Tibial nerve (tissue), 4 donors: Measurements from ENCODE around the gene RALBP1. TPM values are rescaled to one million over a fixed set of nuclear protein-coding genes. Genes with fewer than 3 reads are reported as not detected.

Source experiments
- DNase-seq, 2 donors: peaks; one replicate each; pipeline ENCODE4 v3.0.0-alpha.2; 2019; ENCODE audit warnings: low spot score in 2 of 2
- H3K27ac ChIP-seq, 4 donors: fragments of 200-600 bp; sonication (generic) in 3 of 4; one replicate each; pipeline ENCODE4 v1.5.1; 2017 to 2019; ENCODE audit warnings: mild to moderate bottlenecking in 1 of 4
- H3K27me3 ChIP-seq, 2 donors: fragments of 200-600 bp; sonication (generic) in 1 of 2; one replicate each; pipeline versions ENCODE4 v1.5.1 to v1.6.0; 2017 to 2019
- H3K36me3 ChIP-seq, 3 donors: fragments of 200-600 bp; sonication (generic); one replicate each; pipeline ENCODE4 v1.5.1; 2018 to 2019
- H3K4me1 ChIP-seq, 4 donors: fragments of 200-600 bp; sonication (generic) in 3 of 4; one replicate each; pipeline ENCODE4 v1.5.1; 2017 to 2019
- H3K4me3 ChIP-seq, 4 donors: fragments of 200-600 bp; sonication (generic) in 3 of 4; one replicate each; pipeline ENCODE4 v1.5.1; 2017 to 2019; ENCODE audit warnings: mild to moderate bottlenecking in 1 of 4, moderate library complexity in 1 of 4
- H3K9me3 ChIP-seq, 4 donors: fragments of 200-600 bp; sonication (generic) in 3 of 4; one replicate each; pipeline ENCODE4 v1.5.1; 2017 to 2019
- CTCF ChIP-seq, 5 experiments: fragments of 200-600 bp in 3 of 5; fragments of 450-650 bp in 2 of 5; sonication (generic) in 3 of 5; IDR thresholded peaks; one replicate each; pipeline ENCODE4 v1.5.1; 2016 to 2019; ENCODE audit warnings: antibody characterized with exemption in 5 of 5, mild to moderate bottlenecking in 3 of 5, moderate library complexity in 2 of 5
- EP300 ChIP-seq, 2 donors: sonication (generic); formaldehyde crosslinking; IDR thresholded peaks; one replicate each; pipeline ENCODE4 v1.6.1; 2017; ENCODE audit warnings: antibody characterized with exemption in 2 of 2, mild to moderate bottlenecking in 1 of 2
- POLR2A ChIP-seq, 2 donors: fragments of 450-650 bp; IDR thresholded peaks; one replicate each; pipeline ENCODE4 v1.6.1; 2017; ENCODE audit warnings: antibody characterized with exemption in 2 of 2, mild to moderate bottlenecking in 2 of 2, moderate library complexity in 2 of 2
- WGBS, 2 donors: methylation state at CpG; one replicate each; pipeline ENCODE4 v1.1.5; 2018; 5-methylcytosine and 5-hydroxymethylcytosine counted together
- total RNA-seq, 4 donors: library from RNA; depleted of rRNA; stranded (reverse); fragments of >200 nt; gene quantifications; one replicate each; pipeline ENCODE4 v1.1.0, GENCODE V29; 2016

Gene RALBP1
- total RNA-seq, 4 donors from 2014 or later = 93.3 to 118 (median 99.5) TPM

DNA sequence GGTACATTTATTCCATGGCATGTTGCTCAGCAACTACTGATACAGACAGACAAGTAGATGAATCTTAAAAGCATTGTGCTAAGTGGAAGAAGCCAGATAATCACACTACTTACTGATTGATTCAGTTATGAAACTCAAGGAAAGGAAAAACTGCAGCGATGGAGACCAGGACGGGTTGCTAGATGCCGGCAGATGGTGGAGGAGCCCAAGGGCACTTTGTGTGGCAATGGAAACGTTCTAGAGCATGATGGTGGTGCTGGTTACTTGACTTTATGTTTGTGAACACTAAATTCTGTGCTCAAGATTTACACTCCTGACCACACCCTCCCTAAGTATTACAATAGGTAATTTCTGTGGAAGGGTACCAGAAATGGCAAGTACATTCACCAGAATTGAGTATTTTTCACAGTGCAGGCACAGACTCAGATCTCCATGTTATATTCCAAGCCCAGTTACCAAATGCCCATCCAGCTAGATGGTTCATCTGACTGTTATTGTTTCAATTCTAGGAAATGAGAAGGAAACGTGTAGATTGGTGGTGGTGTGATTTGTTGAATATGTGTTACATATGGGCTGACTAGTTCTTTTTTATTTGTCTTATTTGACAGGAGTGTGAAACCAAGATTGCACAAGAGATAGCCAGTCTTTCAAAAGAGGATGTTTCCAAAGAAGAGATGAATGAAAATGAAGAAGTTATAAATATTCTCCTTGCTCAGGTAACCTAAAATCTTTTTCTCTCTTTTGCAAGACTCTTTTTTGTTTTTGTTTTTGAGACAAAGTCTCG, 55.1 kb downstream of the RALBP1 start:
- Histone ChIP-seq H3K27ac (no peak overlapping the region), H3K4me3 (no peak overlapping the region), H3K36me3 (peaks cover 4 to 92% (median 18%) of the 10 kb centered on the region in 3 donors), H3K27me3 (no peaks in the 10 kb centered on the region), H3K9me3 (no peaks in the 10 kb centered on the region), H3K4me1 (peaks cover 0 to 6% (median 0%) of the 10 kb centered on the region in 4 donors)
- TF ChIP-seq EP300 (IDR thresholded peaks at IDR 0.05) = no peak
- TF ChIP-seq POLR2A (IDR thresholded peaks at IDR 0.05) = no peak
- WGBS, 2 donors = 92% methylated on average over 6 of the region's 6 CpGs
- DNase-seq = no peak

GRCh38 chr18:9531791-9532410, 56.6 kb downstream of the RALBP1 start:
- Histone ChIP-seq H3K27me3 (no peaks in the 10 kb centered on the region), H3K9me3 (no peaks in the 10 kb centered on the region), H3K27ac (no peak overlapping the region), H3K4me3 (no peak overlapping the region), H3K36me3 (peaks cover 4 to 91% (median 18%) of the 10 kb centered on the region in 3 donors), H3K4me1 (peaks cover 0 to 9% (median 0%) of the 10 kb centered on the region in 4 donors)
- WGBS, 2 donors = 92% methylated on average over 7 of the region's 7 CpGs
- TF ChIP-seq CTCF (IDR thresholded peaks at IDR 0.05) = no peak
- no peak for TF ChIP-seq EP300 (IDR thresholded peaks at IDR 0.05)
- TF ChIP-seq POLR2A (IDR thresholded peaks at IDR 0.05) = no peak
- DNase-seq = no peak

- Histone ChIP-seq H3K9me3 (no peaks in the 10 kb centered on the region), H3K4me3 (no peak overlapping the region), H3K4me1 (peaks cover 0 to 9% (median 0%) of the 10 kb centered on the region in 4 donors), H3K36me3 (peaks cover 6 to 92% (median 18%) of the 10 kb centered on the region in 3 donors), H3K27ac (peak overlapping the region in 2 of 4 donors; percentile 49 to 71), H3K27me3 (no peaks in the 10 kb centered on the region)
- DNase-seq = no peak
- TF ChIP-seq CTCF (IDR thresholded peaks at IDR 0.05) (no peak), EP300 (IDR thresholded peaks at IDR 0.05) (no peak), POLR2A (IDR thresholded peaks at IDR 0.05) (no peak)
- WGBS, 2 donors = 88% methylated on average over 11 of the region's 11 CpGs
Measured at GRCh38 chr18:9534844-9535243, 59.5 kb downstream of the RALBP1 start.

GRCh38 chr18:9535430-9535991, 60.2 kb downstream of the RALBP1 start:
- 55 to 59% methylated on average over 27 of the region's 27 CpGs for WGBS, 2 donors
- peaks cover 6 to 92% (median 18%) of the 10 kb centered on the region in 3 donors for H3K36me3 ChIP-seq
- H3K4me1 ChIP-seq = peaks cover 0 to 9% (median 0%) of the 10 kb centered on the region in 4 donors
- peak in 1 of 2 donors; percentile 28 for TF ChIP-seq EP300 (IDR thresholded peaks at IDR 0.05)
- no peak for TF ChIP-seq CTCF (IDR thresholded peaks at IDR 0.05)
- TF ChIP-seq POLR2A (IDR thresholded peaks at IDR 0.05) = no peak
- H3K9me3 ChIP-seq = no peaks in the 10 kb centered on the region
- H3K27ac ChIP-seq = peak overlapping the region in 2 of 4 donors; percentile 49 to 71
- peak overlapping the region in 1 of 4 donors; percentile 20 for H3K4me3 ChIP-seq
- no peaks in the 10 kb centered on the region for H3K27me3 ChIP-seq
- DNase-seq = peak in 1 of 2 donors; percentile 20

DNA sequence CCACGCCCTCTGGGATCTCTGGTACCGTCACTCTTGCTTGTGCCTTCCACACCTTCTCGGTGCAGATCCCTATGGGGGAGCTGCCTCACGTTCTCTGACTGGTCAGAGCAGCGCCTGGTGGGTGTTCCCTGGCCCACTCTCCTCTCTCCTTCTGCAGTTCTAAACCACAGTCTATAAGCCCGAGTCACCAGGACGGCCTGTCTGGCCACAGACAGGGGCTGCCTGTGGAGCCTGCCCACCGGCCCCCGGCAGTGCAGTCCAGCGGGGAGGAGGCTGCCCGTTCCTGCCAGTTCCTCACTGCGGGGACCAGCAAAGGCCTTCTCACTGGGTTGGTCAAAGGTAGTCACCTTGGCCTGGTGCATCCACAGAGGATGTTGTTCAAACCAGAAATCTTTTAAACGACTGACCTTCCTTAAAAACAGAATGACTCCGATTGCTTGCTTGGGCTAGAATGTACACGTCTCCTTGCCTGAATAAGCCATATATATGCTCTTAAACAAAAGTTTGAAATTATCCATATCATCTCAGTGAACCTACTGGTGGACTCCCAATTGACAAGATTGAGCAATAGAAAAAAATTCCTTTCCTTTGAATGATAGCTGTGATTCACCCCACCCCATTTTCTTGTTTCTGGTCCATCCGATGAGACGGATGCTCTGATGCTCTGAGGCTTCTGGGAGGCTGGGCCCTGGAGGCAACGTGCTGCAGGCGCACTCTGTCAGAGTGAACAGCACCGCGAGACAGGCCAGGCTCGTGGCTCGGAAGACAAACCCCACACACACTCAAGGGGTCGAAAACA, 61.2 kb downstream of the RALBP1 start:
- Histone ChIP-seq H3K4me1 (peaks cover 0 to 9% (median 0%) of the 10 kb centered on the region in 4 donors), H3K9me3 (no peaks in the 10 kb centered on the region), H3K27me3 (no peaks in the 10 kb centered on the region), H3K36me3 (peaks cover 6 to 81% (median 18%) of the 10 kb centered on the region in 3 donors), H3K4me3 (no peak overlapping the region), H3K27ac (peak overlapping the region in 2 of 4 donors; percentile 49 to 71)
- TF ChIP-seq CTCF (IDR thresholded peaks at IDR 0.05) (no peak), EP300 (IDR thresholded peaks at IDR 0.05) (no peak), POLR2A (IDR thresholded peaks at IDR 0.05) (no peak)
- DNase-seq = no peak
- WGBS, 2 donors = 90% methylated on average over 20 to 21 of the region's 24 CpGs
